Ureter (tissue), 1 donor: ENCODE results near the gene KRT16. TPM values are rescaled to one million over a fixed set of nuclear protein-coding genes. Genes with fewer than 3 reads are reported as not detected.
"Not testable (repeated sequence)": the region's sequence is repeated elsewhere in the genome, so short reads cannot be mapped to it uniquely, and the experiment has no call there.

Experiments
- DNase-seq: peaks from one replicate; pipeline ENCODE4 v3.0.0-alpha.2; 2020; ENCODE audit warnings: low spot score
- total RNA-seq: library from RNA; stranded (reverse); gene quantifications from one replicate; pipeline ENCODE4 v1.2.4, GENCODE V29; 2023
- donor health status: DM: yes; HTN: yes; CAD: no.

KRT16 gene
- total RNA-seq, 1 donor from 2014 or later, result 0.73 TPM

GRCh38 chr17:41583137-41584127 is 29.1 kb downstream of the KRT16 start:
- no peak for DNase-seq

GRCh38 chr17:41582061-41582968 is 30.3 kb downstream of the KRT16 start:
- DNase-seq, result not testable (repeated sequence)

GRCh38 chr17:41581366-41582060 is 31.1 kb downstream of the KRT16 start:
- no peak for DNase-seq

DNA sequence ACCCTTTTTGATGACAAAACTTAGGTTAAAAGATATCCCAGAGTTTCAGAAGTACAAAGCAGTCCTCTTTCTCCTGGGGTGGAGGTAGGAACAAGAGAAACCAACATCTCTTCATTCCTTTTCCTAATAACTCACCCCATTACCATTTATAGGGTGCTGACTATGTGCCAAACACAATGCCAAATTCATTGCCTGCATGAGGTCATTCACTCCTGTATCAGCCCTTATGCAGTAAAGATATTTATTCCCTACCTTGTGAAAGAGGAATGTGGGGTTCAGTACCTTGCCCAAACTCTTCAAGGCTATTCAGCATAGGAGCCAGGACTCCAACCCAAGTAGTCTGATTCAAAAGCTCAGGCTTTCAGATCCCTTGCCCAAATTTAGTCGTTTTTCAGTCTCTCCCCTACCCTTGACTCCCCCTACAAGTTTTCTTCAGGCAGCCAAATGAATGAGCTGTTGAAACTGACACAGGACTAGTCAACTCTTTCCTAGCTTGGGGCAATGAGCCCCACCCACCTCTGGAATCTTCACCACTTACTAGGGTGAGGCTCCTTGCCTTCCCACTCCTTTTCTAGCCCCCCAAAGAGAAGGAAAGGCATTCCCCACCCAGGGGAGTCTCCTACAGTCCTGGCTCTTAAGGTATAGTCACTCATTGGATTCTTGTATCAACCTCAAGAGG is 31.7 kb downstream of the KRT16 start:
- no peak for DNase-seq

- DNase-seq, result no peak
These were observed 32.4 kb downstream of the KRT16 start for GRCh38 chr17:41580244-41580575.

DNA sequence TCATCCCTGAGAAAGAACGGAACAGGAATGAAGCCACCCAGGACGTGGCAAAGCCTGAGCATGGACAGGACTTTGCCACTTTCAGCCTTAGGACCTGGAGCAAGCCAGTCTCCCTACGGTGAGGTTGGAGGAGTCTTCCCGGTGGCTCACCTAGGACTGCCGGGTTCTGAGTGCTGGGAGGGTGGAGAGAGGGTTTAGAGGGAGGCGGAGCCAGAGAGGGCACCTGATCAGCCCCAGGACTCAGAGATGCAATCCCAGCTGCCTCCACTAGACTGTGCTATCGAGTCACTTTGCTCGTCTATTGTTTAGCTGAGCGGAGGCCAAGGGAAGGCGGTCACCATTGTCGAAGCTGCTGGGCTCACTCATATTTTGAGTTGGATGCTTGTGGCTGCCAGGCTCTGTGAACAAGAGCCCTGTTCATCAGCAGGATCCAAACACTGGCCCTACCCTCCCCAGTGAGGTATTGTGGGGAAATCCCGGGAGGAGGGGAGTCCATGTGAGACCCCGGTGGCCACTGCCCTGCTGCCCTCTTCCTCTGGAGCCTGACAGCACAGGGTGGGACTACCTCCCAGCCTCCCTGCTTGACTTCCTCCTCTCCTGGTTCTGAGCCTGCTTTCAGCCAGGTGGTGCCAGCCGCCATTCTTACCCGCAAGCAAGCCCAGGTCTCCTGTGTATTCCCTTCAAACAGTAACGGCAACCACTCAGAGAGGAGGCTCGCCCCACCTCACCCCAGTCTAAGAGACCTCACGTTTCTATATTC is 32.9 kb downstream of the KRT16 start:
- DNase-seq, result peak; percentile 90

DNA sequence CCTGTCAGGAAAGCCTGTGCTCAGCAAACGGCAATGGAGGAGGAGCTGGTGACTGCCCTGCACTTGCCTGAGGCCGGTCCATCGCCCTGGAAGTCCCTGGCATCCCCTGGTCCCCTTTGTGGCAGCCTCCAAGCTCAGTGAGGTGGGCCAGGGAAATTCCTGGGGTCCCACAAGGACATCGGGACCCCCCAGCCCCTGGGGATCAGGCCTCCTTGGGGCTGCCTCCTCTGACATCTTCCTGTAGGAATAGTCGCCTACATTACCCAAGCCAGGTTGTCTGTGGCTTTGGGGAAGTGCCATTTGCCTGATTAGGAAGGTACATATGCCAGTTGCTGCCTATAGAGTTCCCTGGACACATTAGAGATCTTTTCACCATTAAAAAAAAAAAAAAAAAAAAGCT is 33.6 kb downstream of the KRT16 start:
- DNase-seq, result no peak

DNA sequence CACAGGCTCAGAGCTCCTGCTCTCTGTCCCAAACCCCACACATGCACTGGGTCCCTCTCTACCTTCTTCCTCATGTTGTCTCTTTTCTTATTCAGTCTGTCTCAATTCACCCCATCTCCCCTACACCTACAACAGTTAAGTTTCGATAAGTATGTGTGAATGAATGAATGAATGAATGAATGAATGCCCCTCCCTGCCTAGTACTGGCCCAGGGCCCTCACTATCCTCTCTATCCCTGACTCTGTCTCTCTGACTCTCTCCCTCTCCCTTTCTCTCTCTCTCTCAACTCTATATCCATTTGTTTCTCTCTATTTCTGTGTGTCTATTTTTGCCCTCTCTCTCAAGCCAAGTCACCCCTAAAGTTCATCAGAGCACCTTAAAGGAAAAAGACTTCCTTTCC is 34.0 kb downstream of the KRT16 start:
- no peak for DNase-seq

- DNase-seq, result peak; percentile 54
These were observed 35.8 kb downstream of the KRT16 start for GRCh38 chr17:41576740-41577139.

- no peak for DNase-seq
These were observed 37.2 kb downstream of the KRT16 start for GRCh38 chr17:41575336-41575735.

- DNase-seq, result no peak
These were observed 40.8 kb downstream of the KRT16 start, which contains the start of gene KRT9 for GRCh38 chr17:41571561-41572434. KRT9 (minus strand) TSS chr17:41572059; CDS start chr17:41571992, 67 bp downstream.

- no peak for DNase-seq
These were observed 45.2 kb downstream of the KRT16 start for GRCh38 chr17:41567317-41567716.

DNA sequence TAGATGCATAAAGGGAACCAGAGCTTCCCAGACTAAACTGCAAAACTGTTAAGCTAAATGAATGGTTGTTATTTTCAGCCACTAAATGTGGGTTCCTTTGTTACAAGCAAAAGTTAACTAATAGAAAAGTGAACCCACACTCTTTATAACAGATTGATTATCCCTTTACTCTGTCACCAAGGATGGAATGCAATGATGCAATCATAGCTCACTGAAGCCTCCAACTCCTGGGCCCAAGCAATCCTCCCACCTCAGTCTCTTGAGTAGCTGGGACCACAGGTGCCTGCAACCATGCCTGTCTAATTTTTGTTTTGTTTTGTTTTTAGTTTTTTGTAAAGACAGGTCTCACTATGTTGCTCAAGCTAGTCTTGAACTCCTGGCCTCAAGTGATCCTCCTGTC is 47.2 kb downstream of the KRT16 start:
- DNase-seq, result no peak

GRCh38 chr17:41563607-41564170 is 48.9 kb downstream of the KRT16 start:
- DNase-seq, result no peak

GRCh38 chr17:41561554-41561953 is 51.0 kb downstream of the KRT16 start:
- DNase-seq, result no peak
